GM19455 (cell line): ENCODE data around the gene ZNF683.
"Not testable (repeated sequence)": the region's sequence is repeated elsewhere in the genome, so short reads cannot be mapped to it uniquely, and the experiment has no call there.

Experiments
- ATAC-seq: cut with Tn5 transposase; IDR thresholded peaks from one replicate; pipeline ENCODE4 v1.9.1; 2021; ENCODE audit not compliant: unreplicated experiment

The ZNF683 gene

GRCh38 chr1:26338670-26339069 lies 33.9 kb downstream of the ZNF683 start:
- ATAC-seq: no peak

GRCh38 chr1:26337625-26338024 lies 34.9 kb downstream of the ZNF683 start:
- ATAC-seq: no peak

GRCh38 chr1:26337206-26337535 lies 35.4 kb downstream of the ZNF683 start:
- no peak for ATAC-seq

GRCh38 chr1:26336477-26337205 lies 35.9 kb downstream of the ZNF683 start:
- ATAC-seq: peak; percentile 64

GRCh38 chr1:26335774-26336476 lies 36.6 kb downstream of the ZNF683 start:
- ATAC-seq: no peak

GRCh38 chr1:26333312-26333711 lies 39.2 kb downstream of the ZNF683 start:
- ATAC-seq: not testable (repeated sequence)

GRCh38 chr1:26330276-26330675 lies 42.3 kb downstream of the ZNF683 start:
- no peak for ATAC-seq

GRCh38 chr1:26329380-26329779 lies 43.2 kb downstream of the ZNF683 start:
- not testable (repeated sequence) for ATAC-seq

- ATAC-seq: no peak
Observed at GRCh38 chr1:26328597-26328996, 44.0 kb downstream of the ZNF683 start.

- ATAC-seq: no peak
Observed at GRCh38 chr1:26327956-26328362, 44.6 kb downstream of the ZNF683 start.

- ATAC-seq: no peak
Observed at GRCh38 chr1:26324550-26324949, 48.0 kb downstream of the ZNF683 start.

GRCh38 chr1:26323382-26323781 lies 49.2 kb downstream of the ZNF683 start:
- no peak for ATAC-seq

- ATAC-seq: no peak
Observed at GRCh38 chr1:26322042-26322331, 50.6 kb downstream of the ZNF683 start.

- no peak for ATAC-seq
Observed at GRCh38 chr1:26321315-26322041, 51.1 kb downstream of the ZNF683 start.

- no peak for ATAC-seq
Observed at GRCh38 chr1:26320896-26321295, 51.7 kb downstream of the ZNF683 start.

- ATAC-seq: no peak
Observed at GRCh38 chr1:26318338-26319064, 54.0 kb downstream of the ZNF683 start.

GRCh38 chr1:26317612-26318337 lies 54.8 kb downstream of the ZNF683 start, which contains the start of gene CD52:
Gene CD52, plus strand, starts transcription at chr1:26317958. Its CDS starts 60 bp downstream, at chr1:26318018.
- ATAC-seq: no peak

- ATAC-seq: no peak
Observed at GRCh38 chr1:26317146-26317545, 55.4 kb downstream of the ZNF683 start.

GRCh38 chr1:26315874-26316850 lies 56.4 kb downstream of the ZNF683 start:
- ATAC-seq: no peak

- ATAC-seq: no peak
Observed at GRCh38 chr1:26314501-26314900, 58.0 kb downstream of the ZNF683 start.
